GM12878 (cell line): ENCODE measurements around the gene UGGT2. TPM values are rescaled to one million over a fixed set of nuclear protein-coding genes. Genes with fewer than 3 reads are reported as not detected.
"Not testable (repeated sequence)": the region's sequence is repeated elsewhere in the genome, so short reads cannot be mapped to it uniquely, and the experiment has no call there.

Experiments used
- ATAC-seq: fragments of 200-7000 bp; cut with Tn5 transposase; 3 replicates; pipeline ENCODE4 v1.9.1; 2020; ENCODE audit warnings: mild to moderate bottlenecking, moderate library complexity
- BruUV-seq: library from RNA; stranded (reverse); fragments of 400-500 nt; replicated peaks from 2 replicates; lab custom pipeline; 2021; lab: Mats Ljungman, UMichigan
- CTCF ChIA-PET: fragments of 300-600 bp; sonication (Branson Sonifier 250); formaldehyde crosslinking; extraction: SDS; loops from one replicate; lab custom pipeline; 2021; ENCODE audit warnings: inconsistent platforms; lab: Yijun Ruan, JAX
- POLR2A ChIA-PET: fragments of 350-600 bp; formaldehyde crosslinking; extraction: SDS; loops from one replicate; lab custom pipeline; 2021; ENCODE audit warnings: inconsistent platforms; lab: Charles Lee
- RAD21 ChIA-PET: fragments of 300-600 bp; sonication (Branson Sonifier 250); formaldehyde crosslinking; loops from one replicate; lab custom pipeline; 2023; ENCODE audit warnings: antibody characterized with exemption; ENCODE audit not compliant: unreplicated experiment; lab: Charles Lee
- SMC1A ChIA-PET: fragments of 300-600 bp; sonication (Branson Sonifier 250); formaldehyde crosslinking; loops from one replicate; lab custom pipeline; 2023; ENCODE audit not compliant: unreplicated experiment, uncharacterized antibody; lab: Charles Lee
- DNase-seq: peaks from one replicate; pipeline ENCODE4 v3.0.0-alpha.2; 2011; ENCODE audit warnings: low read depth, low spot score
- FAIRE-seq: peaks from 3 replicates; lab custom pipeline; 2011; peaks lifted over from hg19 to GRCh38; lab: Jason Lieb, UNC
- H2AFZ ChIP-seq: 2 replicates; pipeline ENCODE4 v1.6.0; 2011; ENCODE audit warnings: low read depth, low read length, control low read depth; ENCODE audit not compliant: control insufficient read depth
- H3K27ac ChIP-seq: 2 replicates; pipeline ENCODE4 v1.5.1; 2011; ENCODE audit warnings: control low read depth; ENCODE audit not compliant: control insufficient read depth, insufficient read depth
- H3K27me3 ChIP-seq, 2 experiments: replicated peaks in 1 of 2; 2 replicates each; pipeline versions ENCODE4 v1.6.0 to v1.6.1; 2011; ENCODE audit warnings: low read length in 1 of 2; ENCODE audit not compliant: control insufficient read depth in 2 of 2, insufficient read depth in 2 of 2
- H3K36me3 ChIP-seq, 2 experiments: 2 replicates each; pipeline ENCODE4 v1.5.1; 2011; ENCODE audit warnings: low read length in 1 of 2; ENCODE audit not compliant: control insufficient read depth in 2 of 2, insufficient read depth in 2 of 2
- H3K4me1 ChIP-seq: 2 replicates; pipeline ENCODE4 v1.6.1; 2011; ENCODE audit warnings: mild to moderate bottlenecking, low read length, moderate library complexity, mixed read lengths; ENCODE audit not compliant: control insufficient read depth, insufficient read depth
- H3K4me2 ChIP-seq: 2 replicates; pipeline ENCODE4 v1.6.0; 2011; ENCODE audit warnings: control low read depth; ENCODE audit not compliant: control insufficient read depth, insufficient read depth
- H3K4me3 ChIP-seq: fragments of 200-600 bp; sonication (generic); 2 replicates; pipeline ENCODE4 v1.5.1; 2016
- H3K79me2 ChIP-seq: 2 replicates; pipeline ENCODE4 v1.6.0; 2011; ENCODE audit warnings: low read length; ENCODE audit not compliant: control insufficient read depth, insufficient read depth
- H3K9ac ChIP-seq: 2 replicates; pipeline ENCODE4 v1.8.0; 2011; ENCODE audit warnings: low read length, control low read depth, mixed read lengths; ENCODE audit not compliant: control insufficient read depth, insufficient read depth
- H3K9me3 ChIP-seq: replicated peaks from 3 replicates; pipeline ENCODE4 v1.5.1; 2011; ENCODE audit warnings: mild to moderate bottlenecking, low read length; ENCODE audit not compliant: control insufficient read depth, insufficient read depth
- H4K20me1 ChIP-seq: 2 replicates; pipeline ENCODE4 v1.6.0; 2011; ENCODE audit not compliant: control insufficient read depth, insufficient read depth
- BCL11A ChIP-seq: IDR thresholded peaks from 2 replicates; pipeline ENCODE4 v1.6.1; 2011; ENCODE audit warnings: low read depth, low read length
- CHD4 ChIP-seq: fragments of 200-600 bp; sonication (generic); IDR thresholded peaks from 2 replicates; pipeline ENCODE4 v1.6.1; 2016; ENCODE audit warnings: mild to moderate bottlenecking
- EGR1 ChIP-seq, 2 experiments: IDR thresholded peaks; 1 replicate in 1 of 2; 2 replicates in 1 of 2; pipeline ENCODE4 v1.6.1; 2011 to 2012; ENCODE audit warnings: low read depth in 2 of 2, low read length in 2 of 2, borderline replicate concordance in 1 of 2, mild to moderate bottlenecking in 1 of 2, moderate library complexity in 1 of 2
- ELK1 ChIP-seq: IDR thresholded peaks from 2 replicates; pipeline ENCODE4 v1.6.1; 2012; ENCODE audit warnings: low read depth, low read length, improper control_type of control experiment
- EP300 ChIP-seq, 2 experiments: fragments of 150-350 bp in 1 of 2; IDR thresholded peaks; 2 replicates each; pipeline ENCODE4 v1.6.1; 2011 to 2012; ENCODE audit warnings: low read depth in 2 of 2, low read length in 2 of 2, borderline replicate concordance in 1 of 2, improper control_type of control experiment in 1 of 2, inconsistent platforms in 1 of 2; ENCODE audit not compliant: control insufficient read depth in 1 of 2
- FOS ChIP-seq: IDR thresholded peaks from 3 replicates; pipeline ENCODE4 v1.6.1; 2011; ENCODE audit warnings: borderline replicate concordance; ENCODE audit not compliant: insufficient read length; ENCODE audit errors: extremely low read depth
- HDGF ChIP-seq: fragments of 450-650 bp; IDR thresholded peaks from 2 replicates; pipeline ENCODE4 v1.6.1; 2016; ENCODE audit warnings: antibody characterized with exemption
- NFYB ChIP-seq: IDR thresholded peaks from 2 replicates; pipeline ENCODE4 v1.6.1; 2011; ENCODE audit warnings: low read depth, mild to moderate bottlenecking, low read length, improper control_type of control experiment, moderate library complexity; ENCODE audit not compliant: insufficient read depth
- POLR2AphosphoS5 ChIP-seq: IDR thresholded peaks from 2 replicates; pipeline ENCODE4 v1.6.1; 2011; ENCODE audit warnings: mild to moderate bottlenecking, low read length, inconsistent platforms
- RBBP5 ChIP-seq: fragments of 200-600 bp; sonication (generic); conservative IDR thresholded peaks from 2 replicates; pipeline ENCODE4 v1.6.1; 2016
- REST ChIP-seq: IDR thresholded peaks from 2 replicates; pipeline ENCODE4 v1.6.1; 2012; ENCODE audit warnings: mild to moderate bottlenecking, low read depth, low read length
- SP1 ChIP-seq: IDR thresholded peaks from one replicate; pipeline ENCODE4 v1.6.1; 2011; ENCODE audit warnings: low read depth, low read length
- TARDBP ChIP-seq: IDR thresholded peaks from 2 replicates; pipeline ENCODE4 v1.6.1; 2016; ENCODE audit warnings: borderline replicate concordance
- TCF7 ChIP-seq: IDR thresholded peaks from 2 replicates; pipeline ENCODE4 v1.6.1; 2014; ENCODE audit warnings: antibody characterized with exemption, borderline replicate concordance
- WGBS: methylation state at CpG from one replicate; pipeline ENCODE4 v1.1.6; 2016; ENCODE audit warnings: low lambda C conversion rate; ENCODE audit not compliant: insufficient replicate concordance, insufficient coverage; ENCODE audit errors: missing lambda C conversion rate; 5-methylcytosine and 5-hydroxymethylcytosine counted together
- in situ Hi-C: fragments of 300-500 bp; cut with MboI; formaldehyde crosslinking; loops from 9 replicates; pipeline ENCODE4 v1.14.3; 2018; ENCODE audit warnings: mixed read lengths
- intact Hi-C: fragments of 100-400 bp; cut with micrococcal nuclease; formaldehyde crosslinking; loops from one replicate; pipeline ENCODE4 v1.14.2; 2022; ENCODE audit not compliant: unreplicated experiment
- polyA plus RNA-seq, 11 experiments: library from polyadenylated mRNA; depleted of rRNA in 4 of 11; unstranded in 6 of 11; stranded (reverse) in 5 of 11; fragments of >200 nt; fragmentation: Nextera tagmentation in 4 of 11; fragmentation: Illumina TruSeq in 1 of 11; extraction: Ambion mirVana in 4 of 11; extraction: Trizol in 1 of 11; gene quantifications; 1 replicate in 1 of 11; 2 replicates in 10 of 11; pipeline versions ENCODE4 v1.2.1 to v1.2.3, GENCODE V29; 2011 to 2016; ENCODE audit warnings: inconsistent platforms in 2 of 11, missing spikeins in 2 of 11, low read depth in 1 of 11
- total RNA-seq, 4 experiments: library from RNA; depleted of rRNA in 3 of 4; stranded (reverse); fragments of >200 nt in 3 of 4; fragmentation: Illumina TruSeq in 1 of 4; extraction: Trizol in 1 of 4; gene quantifications; 2 replicates each; pipeline versions ENCODE4 v1.2.1 to v1.2.3, GENCODE V29; 2013 to 2021

The UGGT2 gene
- total and polyA plus RNA-seq, 10 of the 15 experiments (the other 5 are each of a cell fraction or from before 2014, with no cell fraction given), result 4.9 to 29.0 (median 17.3) TPM

- CTCF ChIA-PET, result interaction anchor here (1.2 to 3.5 kb wide), 4 partner anchors 9 to 80 kb away, joined by 3 to 29 read pairs (median 4); no protein-coding TSS in a partner anchor
- 98% methylated on average over 6 of the region's 6 CpGs for whole genome bisulfite sequencing
- not testable (repeated sequence) for FAIRE-seq
Measured at GRCh38 chr13:95972651-95973050, 80.5 kb downstream of the UGGT2 start.

GRCh38 chr13:95970878-95971277 lies 82.3 kb downstream of the UGGT2 start:
- no peak overlapping the region for H3K9ac ChIP-seq
- WGBS, result 97% methylated on average over 2 of the region's 2 CpGs
- ChIA-PET RAD21 (no interaction called here), CTCF (no interaction called here), SMC1A (no interaction called here), POLR2A (no interaction called here)
- FAIRE-seq (no peak), DNase-seq (no peak), ATAC-seq (no peak)
- H3K27ac ChIP-seq, result no peak overlapping the region
- no peaks in the 10 kb centered on the region for H3K79me2 ChIP-seq
- no peaks in the 10 kb centered on the region for H4K20me1 ChIP-seq
- peaks cover 0 to 5% of the 10 kb centered on the region in 2 experiments; a peak in 1 of 4 replicates for H3K36me3 ChIP-seq
- no peaks in the 10 kb centered on the region for H3K9me3 ChIP-seq
- H3K4me1 ChIP-seq, result no peaks in the 10 kb centered on the region
- no peak overlapping the region for H3K4me2 ChIP-seq
- in situ Hi-C loops (no loop called here), intact Hi-C loops (no loop called here)
- no peaks in the 10 kb centered on the region for H3K27me3 ChIP-seq
- no peak overlapping the region for H3K4me3 ChIP-seq
- H2AFZ ChIP-seq, result no peak overlapping the region
- no TSS peak for BruUV-seq
- TF ChIP-seq HDGF (no peak), POLR2AphosphoS5 (no peak), REST (no peak), CHD4 (no peak), ELK1 (no peak), NFYB (no peak), RBBP5 (no peak), TARDBP (no peak), EGR1 (IDR thresholded peaks at IDR 0.05; ENCODE audit: borderline replicate concordance in 1 of 2, low read depth in 2 of 2, low read length in 2 of 2) (no peak), BCL11A (no peak), TCF7 (no peak), FOS (no peak), SP1 (no peak), EP300 (IDR thresholded peaks at IDR 0.05; ENCODE audit: borderline replicate concordance in 1 of 2, control insufficient read depth in 1 of 2, low read depth in 2 of 2, low read length in 2 of 2) (no peak)

More at GRCh38 chr13:95972651-95973050, 80.5 kb downstream of the UGGT2 start:
- H3K27me3 ChIP-seq, H3K79me2 ChIP-seq, H3K27ac ChIP-seq, ATAC-seq, POLR2A ChIA-PET, in situ Hi-C loops, H4K20me1 ChIP-seq, intact Hi-C loops, H2AFZ ChIP-seq, H3K9me3 ChIP-seq, H3K9ac ChIP-seq, RAD21 ChIA-PET, H3K36me3 ChIP-seq, H3K4me2 ChIP-seq, H3K4me1 ChIP-seq, H3K4me3 ChIP-seq, DNase-seq, BruUV-seq, SMC1A ChIA-PET: not testable (repeated sequence)
